HL-60 (cell line): Measurements from ENCODE around the gene ROPN1L.

Experiments
- CTCF ChIP-seq: IDR thresholded peaks from one replicate; pipeline ENCODE4 v1.5.1; 2011; ENCODE audit warnings: low read length, control low read depth, inconsistent platforms; ENCODE audit not compliant: insufficient read depth
- REST ChIP-seq: IDR thresholded peaks from 2 replicates; pipeline ENCODE4 v1.6.1; 2012; ENCODE audit warnings: low read depth; ENCODE audit not compliant: insufficient replicate concordance

- TF ChIP-seq CTCF (no peak), REST (no peak)
These were observed 22.5 kb downstream of the ROPN1L start for GRCh38 chr5:10464173-10464572.
